Measurements from ENCODE around the gene SLC25A28.

Gene SLC25A28

GRCh38 chr10:99619851-99620710 is at the start of gene SLC25A28:
SLC25A28 (minus strand) TSS chr10:99620439; CDS start chr10:99620335, 104 bp downstream.
- DNase-seq, result peak; percentile 100

GRCh38 chr10:99667108-99667751 is 47.0 kb upstream of the SLC25A28 start:
- peak; percentile 91 for DNase-seq

- DNase-seq, result no peak
Measured at GRCh38 chr10:99665304-99665703, 45.1 kb upstream of the SLC25A28 start.

GRCh38 chr10:99661377-99661763 is 41.1 kb upstream of the SLC25A28 start:
- peak; percentile 80 for DNase-seq

GRCh38 chr10:99660662-99661376 is 40.6 kb upstream of the SLC25A28 start:
- DNase-seq, result no peak

- DNase-seq, result no peak
Measured at GRCh38 chr10:99659868-99660366, 39.7 kb upstream of the SLC25A28 start.

GRCh38 chr10:99659031-99659867 is 39.0 kb upstream of the SLC25A28 start, which contains the start of gene ENTPD7:
ENTPD7 (plus strand) TSS chr10:99659509; CDS start chr10:99659957, 448 bp downstream.
- peak; percentile 95 for DNase-seq

GRCh38 chr10:99658622-99659030 is 38.4 kb upstream of the SLC25A28 start:
- DNase-seq, result no peak

GRCh38 chr10:99656199-99657064 is 36.2 kb upstream of the SLC25A28 start:
- no peak for DNase-seq

- DNase-seq, result no peak
Measured at GRCh38 chr10:99654390-99655175, 34.3 kb upstream of the SLC25A28 start.

GRCh38 chr10:99652800-99653390 is 32.7 kb upstream of the SLC25A28 start:
- DNase-seq, result no peak

- no peak for DNase-seq
Measured at GRCh38 chr10:99648717-99649116, 28.5 kb upstream of the SLC25A28 start.

GRCh38 chr10:99647601-99648151 is 27.4 kb upstream of the SLC25A28 start:
- DNase-seq, result no peak

- DNase-seq, result no peak
Measured at GRCh38 chr10:99633832-99634231, 13.6 kb upstream of the SLC25A28 start.

- no peak for DNase-seq
Measured at GRCh38 chr10:99631496-99631895, 11.3 kb upstream of the SLC25A28 start.

GRCh38 chr10:99630991-99631390 is 10.8 kb upstream of the SLC25A28 start:
- DNase-seq, result no peak

- peak; percentile 52 for DNase-seq
Measured at GRCh38 chr10:99630433-99630832, 10.2 kb upstream of the SLC25A28 start.

GRCh38 chr10:99629625-99629978 is 9.4 kb upstream of the SLC25A28 start:
- no peak for DNase-seq

GRCh38 chr10:99628923-99629624 is 8.8 kb upstream of the SLC25A28 start:
- no peak for DNase-seq

Measured in fibroblast of skin of right quadriceps (primary cell).